Renal pelvis (tissue), 12 donors: Measurements from ENCODE around the gene CX3CR1. TPM values are rescaled to one million over a fixed set of nuclear protein-coding genes. Genes with fewer than 3 reads are reported as not detected.
"Not testable (repeated sequence)": the region's sequence is repeated elsewhere in the genome, so short reads cannot be mapped to it uniquely, and the experiment has no call there.

Experiments
- DNase-seq: peaks from one replicate; pipeline ENCODE4 v3.0.0-alpha.2; 2013
- long read RNA-seq, 16 experiments: transcript quantifications; one replicate each; lab custom pipeline, GENCODE V29; 2026
- polyA plus RNA-seq, 3 donors: library from polyadenylated mRNA; unstranded; fragments of 120-200 nt; gene quantifications; one replicate each; pipeline ENCODE4 v1.2.1, GENCODE V29; 2013; ENCODE audit not compliant: insufficient read length in 3 of 3

Gene CX3CR1, protein sequence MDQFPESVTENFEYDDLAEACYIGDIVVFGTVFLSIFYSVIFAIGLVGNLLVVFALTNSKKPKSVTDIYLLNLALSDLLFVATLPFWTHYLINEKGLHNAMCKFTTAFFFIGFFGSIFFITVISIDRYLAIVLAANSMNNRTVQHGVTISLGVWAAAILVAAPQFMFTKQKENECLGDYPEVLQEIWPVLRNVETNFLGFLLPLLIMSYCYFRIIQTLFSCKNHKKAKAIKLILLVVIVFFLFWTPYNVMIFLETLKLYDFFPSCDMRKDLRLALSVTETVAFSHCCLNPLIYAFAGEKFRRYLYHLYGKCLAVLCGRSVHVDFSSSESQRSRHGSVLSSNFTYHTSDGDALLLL
- 1 to 10 TPM; 3.4 to 5.8 (median 3.9) TPM for polyA plus RNA-seq
- long read RNA-seq, donor 1: 0 reads
- long read RNA-seq, donor 2, partial matches to known transcripts: 6 of 8 reads
- long read RNA-seq, donor 2, other reads (novel, unspliced or antisense): 0 of 8 reads
- long read RNA-seq, donor 3: 0 reads
- long read RNA-seq, donor 4, partial matches to known transcripts: 0 of 1 reads
- long read RNA-seq, donor 4, other reads (novel, unspliced or antisense): 0 of 1 reads
- long read RNA-seq, donor 5: 0 reads
- long read RNA-seq, donor 6, partial matches to known transcripts: 0 of 1 reads
- long read RNA-seq, donor 6, other reads (novel, unspliced or antisense): 0 of 1 reads
- long read RNA-seq, donor 7, partial matches to known transcripts: 0 of 2 reads
- long read RNA-seq, donor 7, other reads (novel, unspliced or antisense): 0 of 2 reads
- long read RNA-seq, donor 8: 0 reads
- long read RNA-seq, donor 9, partial matches to known transcripts: 0 of 3 reads
- long read RNA-seq, donor 9, other reads (novel, unspliced or antisense): 0 of 3 reads
- long read RNA-seq, donor 10, partial matches to known transcripts: 0 of 1 reads
- long read RNA-seq, donor 10, other reads (novel, unspliced or antisense): 0 of 1 reads
- long read RNA-seq, donor 11: 0 reads
- long read RNA-seq, donor 12, partial matches to known transcripts: 0 of 2 reads
- long read RNA-seq, donor 12, other reads (novel, unspliced or antisense): 0 of 2 reads
- long read RNA-seq, donor 13: 0 reads
- long read RNA-seq, donor 14: 0 reads
- long read RNA-seq, donor 15, partial matches to known transcripts: 5 of 6 reads
- long read RNA-seq, donor 15, other reads (novel, unspliced or antisense): 0 of 6 reads
- long read RNA-seq, donor 16, partial matches to known transcripts: 0 of 2 reads
- long read RNA-seq, donor 16, other reads (novel, unspliced or antisense): 0 of 2 reads

DNA sequence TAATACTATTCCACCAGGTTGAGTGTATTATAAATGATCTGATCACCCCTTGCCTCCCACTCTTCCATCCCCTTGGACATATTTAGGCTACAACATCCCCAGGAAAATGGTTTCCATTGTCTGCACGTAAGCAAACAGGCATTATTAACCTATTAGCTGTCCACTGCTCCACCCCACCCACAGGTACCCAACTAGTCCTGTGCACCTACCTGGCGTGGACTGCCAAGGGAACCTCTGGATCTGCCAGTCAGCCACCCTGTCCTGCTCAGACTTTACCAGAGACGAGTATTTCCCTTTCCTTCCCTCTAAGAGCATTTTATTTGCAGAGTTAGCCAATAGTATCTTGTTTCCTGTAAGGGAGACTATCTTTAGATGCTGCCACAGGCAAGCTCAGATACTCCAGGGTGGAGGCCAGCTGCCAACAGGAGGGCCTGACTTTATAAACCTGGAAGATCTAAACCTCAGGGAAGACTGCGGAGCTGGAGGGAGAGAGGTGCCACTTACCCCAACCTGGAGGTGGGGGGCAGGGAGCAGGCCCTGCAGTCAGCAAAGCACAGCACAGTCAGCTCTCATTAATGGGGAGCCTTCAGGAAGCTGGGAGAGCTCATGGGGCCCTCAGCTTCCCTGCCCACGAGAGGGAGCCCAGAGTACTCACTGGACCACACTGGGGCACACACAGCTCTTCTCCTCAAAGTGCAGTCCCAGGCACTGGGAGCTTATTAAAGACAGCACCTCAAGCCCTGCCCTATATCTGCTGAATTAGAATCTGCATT is at the start of gene CX3CR1:
CX3CR1 (minus strand) TSS at position 292 of the 773 bp plus-strand sequence. CDS start 13,527 bp downstream, outside the sequence.
- DNase-seq: no peak

DNA sequence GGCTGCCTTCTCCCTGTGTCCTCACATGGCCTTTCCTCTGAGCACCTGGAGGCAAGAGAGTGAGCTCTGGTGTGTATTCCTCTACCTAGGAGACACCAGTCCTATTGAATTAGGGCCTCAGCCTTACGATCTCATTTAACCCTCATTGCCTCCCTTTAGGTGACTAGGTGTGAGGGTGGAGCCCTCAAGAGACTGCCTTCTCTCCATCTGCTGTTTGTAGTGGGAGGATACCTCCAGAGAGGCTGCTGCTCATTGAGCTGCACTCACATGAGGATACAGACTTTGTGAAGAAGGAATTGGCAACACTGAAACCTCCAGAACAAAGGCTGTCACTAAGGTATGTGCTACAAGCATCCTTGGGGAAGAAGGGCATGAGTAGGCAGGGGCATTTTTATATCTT is 49.7 kb upstream of the CX3CR1 start, which contains the start of gene CCR8:
CCR8 (plus strand) TSS at position 217 of the 400 bp plus-strand sequence. CDS start 2,623 bp downstream, outside the sequence.
- DNase-seq: no peak

DNA sequence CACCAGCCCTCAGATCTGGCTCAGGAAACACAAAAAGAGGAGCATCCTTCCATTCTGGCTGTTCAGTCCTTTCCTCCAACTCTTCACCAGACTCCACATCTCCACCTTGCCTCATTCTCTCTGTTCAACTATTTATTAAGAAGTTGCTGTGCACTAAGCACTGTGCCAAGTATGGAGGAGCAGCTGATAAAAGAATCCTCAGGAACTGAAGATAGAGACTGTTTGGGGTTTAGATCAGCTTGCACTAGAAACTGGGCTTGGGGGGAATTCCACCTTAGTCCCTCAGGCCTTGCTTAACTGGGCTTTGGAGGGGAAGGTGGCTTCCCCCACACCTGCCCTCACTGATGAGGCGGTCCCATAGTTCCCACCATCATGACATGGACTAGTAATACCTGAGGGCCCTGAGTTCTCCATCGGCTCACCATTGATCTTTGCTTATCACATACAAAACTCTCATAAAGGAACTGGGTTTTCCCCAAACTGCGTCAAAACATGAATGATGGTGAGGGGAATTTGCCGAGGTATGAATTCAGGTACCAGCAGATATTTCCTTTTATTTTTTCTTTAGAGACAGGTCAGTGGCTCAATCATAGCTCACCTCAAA is 48.0 kb upstream of the CX3CR1 start:
- DNase-seq: no peak

DNA sequence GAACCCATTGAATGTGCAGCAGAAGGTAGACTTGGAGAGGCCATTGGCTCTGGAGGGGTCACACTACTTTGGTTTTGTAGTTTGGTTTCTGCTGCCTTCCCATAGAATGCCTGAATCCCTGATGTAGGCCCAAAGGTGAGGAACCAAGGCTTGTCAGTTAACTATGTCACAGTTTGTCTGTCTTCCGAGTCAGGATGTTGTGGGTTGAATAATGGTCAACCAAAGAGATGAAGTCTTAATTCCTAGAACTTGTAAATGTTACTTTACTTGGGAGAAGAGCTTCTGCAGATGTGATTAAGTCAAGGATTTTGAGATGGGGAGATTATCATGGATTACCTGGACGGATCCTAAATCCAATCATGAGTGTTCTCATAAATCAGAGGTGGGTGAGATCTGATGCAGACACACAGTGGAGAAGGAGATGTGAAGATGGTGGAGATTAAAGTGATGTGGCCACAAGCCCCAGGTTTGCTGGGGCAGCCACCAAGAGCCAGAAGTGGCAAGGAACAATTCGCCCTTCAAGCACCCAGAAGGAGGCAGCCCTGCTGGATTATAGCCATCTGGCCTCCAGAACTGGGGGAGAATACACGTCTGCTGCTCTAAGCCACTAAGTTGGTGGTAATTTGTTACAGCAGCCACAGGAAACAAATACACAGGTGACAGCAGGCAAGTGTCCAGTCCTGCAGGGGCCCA is 47.4 kb upstream of the CX3CR1 start:
- DNase-seq: no peak

DNA sequence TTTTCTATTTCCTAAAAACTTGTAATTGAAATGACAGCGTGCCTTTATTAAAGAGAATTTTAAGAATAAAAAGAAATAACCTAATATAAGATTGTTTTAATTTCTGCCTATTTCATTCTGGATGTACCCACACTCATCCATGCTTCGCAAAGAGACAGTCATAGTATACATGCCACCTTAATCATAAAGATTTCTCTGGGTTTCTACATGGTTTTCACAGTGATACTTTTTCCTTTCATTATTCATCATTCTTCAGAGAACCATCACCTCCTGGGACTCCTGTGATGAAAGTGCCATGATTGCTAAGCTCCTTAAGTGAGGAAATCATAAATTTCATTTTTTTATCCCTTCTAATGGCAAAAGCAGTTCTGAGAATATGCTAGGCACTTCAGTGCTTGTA is 45.4 kb upstream of the CX3CR1 start:
- DNase-seq: no peak

DNA sequence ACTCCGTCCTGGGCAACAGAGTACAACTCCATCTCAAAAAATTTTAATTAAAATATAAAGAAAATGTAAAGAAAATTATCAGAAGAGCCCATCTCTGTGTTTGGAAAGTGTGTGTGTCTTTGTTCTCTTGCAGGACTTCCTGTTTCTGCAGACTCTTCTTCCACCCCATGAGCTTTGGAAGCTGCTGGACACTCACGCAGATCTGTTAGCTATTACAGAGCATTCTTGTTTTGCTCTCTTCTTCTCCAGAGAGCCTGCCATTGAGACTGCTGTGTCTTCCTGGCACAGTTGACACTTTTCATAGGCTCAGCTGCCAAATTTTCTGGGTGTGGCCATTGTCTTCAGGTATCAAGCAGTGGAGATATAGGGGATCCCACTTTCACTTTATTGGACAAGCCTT is 43.7 kb upstream of the CX3CR1 start:
- no peak for DNase-seq

DNA sequence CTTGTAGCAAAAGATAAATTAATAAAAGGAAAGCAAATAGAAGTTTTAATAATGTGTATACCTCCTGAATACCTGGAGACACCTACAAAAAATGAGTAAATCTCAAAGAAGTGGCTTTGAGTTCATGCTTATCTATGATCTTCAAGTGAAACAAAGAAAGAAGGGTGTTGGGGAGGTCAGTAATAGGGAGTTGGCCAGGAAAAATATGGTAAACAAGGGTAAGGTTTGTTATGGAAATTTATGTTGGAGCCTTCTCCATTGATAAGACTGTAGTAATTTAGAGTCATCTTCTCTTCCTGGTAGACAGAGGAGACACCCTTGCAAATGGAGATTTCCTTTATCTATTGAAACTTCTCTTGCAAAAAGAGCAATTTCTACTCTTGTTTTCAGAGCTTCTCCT is 43.1 kb upstream of the CX3CR1 start:
- DNase-seq: no peak

DNA sequence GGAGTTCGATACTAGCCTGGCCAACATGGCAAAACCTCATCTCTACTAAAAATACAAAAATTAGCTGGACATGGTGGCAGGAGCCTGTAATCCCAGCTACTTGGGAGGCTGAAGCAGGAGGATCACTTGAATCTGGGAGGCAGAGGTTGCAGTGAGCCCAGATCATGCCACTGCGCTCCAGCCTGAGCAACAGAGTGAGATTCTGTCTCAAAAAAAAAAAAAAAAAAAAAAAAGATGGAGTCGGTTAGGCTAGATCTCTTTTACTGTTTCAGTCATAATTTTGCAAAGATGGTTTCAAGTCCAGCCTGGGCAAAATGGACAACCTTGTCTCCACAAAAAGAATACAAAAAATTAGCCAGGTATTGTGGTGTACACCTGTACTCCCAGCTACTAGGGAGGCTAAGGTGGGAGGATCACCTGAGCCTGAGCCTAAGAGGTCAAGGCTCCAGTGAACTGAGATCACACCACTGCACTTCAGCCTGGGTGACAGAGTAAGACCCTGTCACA is 42.4 kb upstream of the CX3CR1 start:
- not testable (repeated sequence) for DNase-seq

DNA sequence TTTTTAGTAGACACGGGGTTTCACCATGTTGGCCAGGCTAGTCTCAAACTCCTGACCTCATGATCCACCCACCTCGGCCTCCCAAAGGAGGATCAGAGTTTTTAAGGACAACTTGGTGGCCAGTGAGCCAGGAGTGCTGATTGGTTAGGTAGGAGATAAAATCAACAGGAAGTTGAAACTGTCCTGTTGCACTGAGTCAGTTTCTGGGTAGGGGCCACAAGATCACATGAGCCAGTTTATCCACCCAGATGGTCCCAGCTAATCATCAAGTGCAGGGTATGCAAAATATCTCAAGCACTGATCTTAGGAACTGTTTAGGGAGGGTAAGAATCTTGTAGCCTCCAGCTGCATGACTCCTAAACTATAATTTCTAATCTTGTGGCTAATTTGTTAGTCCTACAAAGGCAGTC is 41.7 kb upstream of the CX3CR1 start:
- DNase-seq: not testable (repeated sequence)

DNA sequence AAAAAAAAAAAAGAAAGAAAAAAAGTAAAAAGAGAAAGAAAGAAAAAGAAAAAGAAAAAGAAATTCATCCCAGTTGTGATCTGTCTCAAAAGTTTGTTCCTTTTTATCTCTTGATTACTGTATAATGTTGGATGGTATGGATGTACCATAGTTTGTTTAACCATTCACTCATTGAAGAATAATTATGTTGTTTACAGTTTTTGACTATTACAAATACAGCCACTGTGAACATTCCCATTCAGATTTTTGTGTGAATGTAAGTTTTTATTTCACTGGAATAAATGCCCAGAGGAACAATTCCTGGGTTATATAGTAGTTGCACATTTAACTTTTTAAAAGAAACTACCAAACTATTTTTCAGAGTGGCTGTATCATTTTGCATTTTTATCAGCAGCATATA is 39.4 kb upstream of the CX3CR1 start:
- DNase-seq: no peak

DNA sequence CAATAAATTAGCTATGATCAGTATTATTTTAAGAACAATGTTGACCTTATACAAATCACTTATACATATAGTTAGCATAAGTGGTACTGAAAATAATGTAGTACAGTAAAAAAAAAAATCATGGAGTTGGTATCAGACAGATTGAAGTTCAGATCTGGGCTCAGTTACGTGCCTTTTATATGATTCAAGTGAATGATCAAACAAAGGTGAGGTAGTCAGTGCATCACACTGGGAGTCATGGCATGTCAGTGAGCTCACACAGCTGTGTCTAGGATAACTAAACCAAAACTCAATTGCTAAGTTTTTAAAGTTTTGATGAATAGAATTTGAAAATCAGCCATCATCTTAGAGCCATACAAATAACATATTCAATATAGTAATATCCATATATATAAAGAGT is 38.5 kb upstream of the CX3CR1 start:
- DNase-seq: no peak

DNA sequence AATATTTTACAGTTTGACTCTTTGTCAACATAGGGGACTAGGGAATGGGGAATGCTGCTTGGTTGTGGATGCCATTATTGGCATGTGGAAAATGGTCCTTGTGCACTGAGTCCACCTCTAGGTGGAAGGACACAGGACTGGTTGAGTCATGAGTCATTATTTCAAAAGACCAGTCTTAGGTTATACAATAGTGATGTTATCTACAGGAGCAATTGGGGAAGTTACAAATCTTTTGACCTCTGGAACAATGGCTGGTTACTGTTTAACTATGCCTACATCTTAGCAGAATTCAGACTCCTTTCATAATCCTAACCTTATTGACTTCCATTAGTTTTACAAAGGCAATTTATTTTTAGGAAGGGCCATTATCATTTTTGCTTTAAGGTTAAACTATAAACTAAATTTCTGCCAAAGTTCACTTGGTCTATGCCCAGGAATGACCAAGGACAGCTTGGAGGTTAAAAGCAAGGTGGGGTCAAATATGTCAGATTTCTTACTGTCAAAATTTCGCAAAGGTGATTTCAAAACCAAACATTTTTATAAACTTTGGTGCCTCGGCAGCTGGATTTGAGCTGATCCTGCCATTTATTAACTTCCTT is 37.8 kb upstream of the CX3CR1 start:
- no peak for DNase-seq

DNA sequence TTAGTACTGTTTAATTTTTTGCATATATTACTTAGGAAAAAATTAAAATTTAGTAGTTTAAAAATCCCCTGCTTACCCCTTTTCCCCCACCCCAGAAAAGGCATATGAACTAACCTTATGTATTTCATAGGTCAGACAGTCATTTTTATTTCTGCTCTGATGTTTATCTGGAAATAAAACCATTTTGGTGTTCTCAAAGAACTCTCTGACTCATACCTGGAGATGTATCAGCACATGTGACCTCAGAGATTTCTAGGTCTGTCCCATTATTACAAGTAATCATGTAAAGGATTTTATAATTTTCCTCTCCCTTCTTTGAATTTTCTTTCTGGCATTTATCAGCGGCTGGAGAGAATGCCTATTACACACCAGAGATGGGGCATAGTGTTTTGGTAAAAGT is 35.6 kb upstream of the CX3CR1 start:
- no peak for DNase-seq

DNA sequence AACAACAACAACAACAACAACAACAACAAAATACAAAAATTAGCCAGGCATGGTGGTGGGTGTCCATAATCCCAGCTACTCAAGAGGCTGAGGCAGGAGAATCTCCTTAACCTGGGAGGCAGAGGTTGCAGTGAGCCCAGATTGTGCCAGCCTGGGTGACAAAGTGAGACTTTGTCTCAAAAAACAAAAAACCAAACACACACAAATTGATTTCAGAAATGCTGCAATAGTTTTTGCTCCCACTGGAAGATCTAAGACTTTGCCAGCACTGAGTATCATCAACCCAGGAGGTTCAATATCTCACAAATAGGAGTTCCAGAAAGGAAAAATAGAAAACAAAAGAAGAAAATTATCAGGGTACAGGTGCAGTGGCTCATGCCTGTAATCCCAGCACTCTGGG is 33.5 kb upstream of the CX3CR1 start:
- no peak for DNase-seq

DNA sequence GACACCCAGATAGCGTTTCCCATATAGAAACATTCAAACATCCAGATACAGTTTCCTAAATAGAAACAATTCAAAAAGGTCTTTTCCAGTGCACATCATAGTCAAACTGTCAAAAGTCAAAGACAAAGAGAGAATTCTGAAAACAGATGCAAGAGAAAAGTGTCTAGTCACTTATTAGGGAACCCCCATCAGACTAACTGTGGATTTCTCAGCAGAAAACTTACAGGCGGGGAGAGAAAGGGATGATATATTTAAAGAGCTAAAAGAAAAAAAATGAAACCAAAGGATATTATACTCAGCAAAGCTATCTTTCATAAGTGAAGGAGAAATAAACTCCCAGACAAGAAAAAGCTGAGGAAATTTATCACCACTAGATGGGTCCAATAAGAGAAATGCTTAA is 22.3 kb upstream of the CX3CR1 start:
- no peak for DNase-seq

DNA sequence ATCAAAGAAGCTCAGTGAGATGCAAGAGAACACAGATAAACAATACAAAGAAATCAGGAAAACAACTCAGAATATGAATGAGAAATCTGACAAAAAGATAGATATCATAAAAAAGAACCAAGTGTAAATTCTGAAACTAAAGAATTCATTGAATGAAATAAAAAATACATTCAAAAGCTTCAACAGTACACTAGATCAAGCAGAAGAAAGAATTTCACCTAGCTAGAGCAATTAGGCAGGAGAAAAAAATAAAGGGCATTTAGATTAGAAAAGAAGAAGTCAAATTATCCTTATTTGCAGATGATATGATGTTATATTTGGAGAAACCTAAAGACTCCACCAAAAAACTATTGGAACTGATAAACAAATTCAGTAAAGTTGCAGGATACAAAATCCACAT is 19.4 kb upstream of the CX3CR1 start:
- no peak for DNase-seq

DNA sequence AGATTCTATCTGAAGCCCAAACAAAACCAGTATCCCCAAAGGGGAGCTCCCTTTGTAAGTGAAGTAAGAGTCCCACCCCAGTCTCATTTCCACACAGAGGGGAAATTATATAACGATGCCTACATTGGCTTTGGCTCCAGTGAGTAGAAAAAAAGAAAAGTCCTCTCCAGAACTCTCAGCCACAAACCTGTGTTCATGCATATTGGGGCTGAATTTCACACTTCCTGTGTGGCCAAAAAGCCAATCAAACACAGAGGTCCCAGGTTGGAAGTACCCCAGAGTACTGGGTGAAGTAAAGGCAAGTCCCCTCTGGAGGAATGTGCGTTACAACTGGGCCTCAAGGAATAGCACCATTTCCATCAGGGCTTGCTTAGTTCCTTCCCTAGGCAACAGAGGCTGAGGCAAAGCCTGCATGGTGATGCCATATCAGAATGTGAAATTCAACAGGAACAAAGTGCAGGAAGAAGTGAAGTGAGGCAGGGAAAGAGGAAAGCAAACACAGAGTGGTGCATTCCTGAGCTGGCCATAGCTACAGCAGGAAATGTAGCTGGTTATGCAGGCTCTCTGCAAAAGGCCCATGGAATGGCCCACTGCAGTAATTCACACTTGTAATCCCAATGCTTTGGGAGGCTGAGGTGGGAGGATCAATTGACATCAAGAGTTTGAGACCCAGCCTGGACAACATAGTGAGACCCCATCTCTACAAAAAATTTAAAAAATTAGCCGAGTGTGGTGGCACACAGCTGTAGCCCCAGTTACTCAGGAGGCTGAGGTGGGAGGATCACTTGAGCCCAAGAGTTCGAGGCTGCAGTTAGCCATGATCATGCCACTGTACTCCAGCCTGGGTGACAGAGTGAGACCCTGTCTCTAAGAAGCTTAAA is 16.6 kb upstream of the CX3CR1 start:
- no peak for DNase-seq

DNA sequence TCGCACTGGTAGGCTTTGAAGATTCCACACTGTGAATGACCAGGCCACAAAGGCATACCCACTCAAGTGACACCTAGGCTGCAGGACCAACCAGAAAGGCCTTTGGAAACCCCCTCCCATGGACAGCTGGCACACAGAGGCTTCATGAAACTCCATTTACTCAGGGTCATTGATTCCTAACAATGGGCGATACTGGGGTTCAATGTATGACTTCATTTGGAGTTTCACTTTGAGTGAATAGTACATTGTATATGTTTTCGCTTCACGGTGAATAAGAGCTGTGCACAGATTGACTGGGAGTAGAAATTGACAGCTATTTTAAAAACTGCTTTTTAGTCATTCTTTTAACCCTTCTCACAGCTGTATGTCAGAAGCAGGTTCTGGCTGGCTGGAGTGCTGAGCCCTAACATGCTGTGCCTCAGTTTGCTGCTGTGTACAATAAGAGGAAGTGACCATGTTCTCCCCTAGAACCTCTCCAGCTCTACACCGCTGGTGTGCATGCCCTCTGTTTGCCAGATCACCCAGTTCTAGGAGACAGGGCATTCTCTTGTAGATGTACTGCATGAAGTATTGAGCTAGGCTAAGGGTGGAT is 15.4 kb upstream of the CX3CR1 start:
- DNase-seq: no peak
